GM15510 (cell line): ENCODE results near the gene MPZL1.

Experiments used
- POLR2A ChIP-seq: IDR thresholded peaks from 3 replicates; pipeline ENCODE4 v1.6.1; 2011; ENCODE audit warnings: borderline replicate concordance; ENCODE audit not compliant: insufficient read length; ENCODE audit errors: extremely low read depth

Gene MPZL1

DNA sequence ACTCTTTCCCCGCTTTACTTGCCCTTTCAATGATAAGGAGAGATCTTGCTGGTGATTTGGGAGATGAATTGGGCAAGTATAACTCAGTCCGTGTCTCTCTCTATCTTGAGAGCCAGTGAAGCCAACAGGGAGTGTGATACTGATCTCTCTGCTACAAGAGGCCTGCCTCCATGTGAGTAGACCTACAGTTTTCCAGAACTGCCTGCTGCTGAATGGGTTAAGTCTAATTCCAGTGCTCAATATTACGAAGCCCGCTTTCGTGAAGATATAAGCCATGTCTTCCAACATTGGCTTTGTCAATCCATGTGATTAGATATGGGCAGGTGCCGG is 99.5 kb downstream of the MPZL1 start:
- TF ChIP-seq POLR2A = no peak

DNA sequence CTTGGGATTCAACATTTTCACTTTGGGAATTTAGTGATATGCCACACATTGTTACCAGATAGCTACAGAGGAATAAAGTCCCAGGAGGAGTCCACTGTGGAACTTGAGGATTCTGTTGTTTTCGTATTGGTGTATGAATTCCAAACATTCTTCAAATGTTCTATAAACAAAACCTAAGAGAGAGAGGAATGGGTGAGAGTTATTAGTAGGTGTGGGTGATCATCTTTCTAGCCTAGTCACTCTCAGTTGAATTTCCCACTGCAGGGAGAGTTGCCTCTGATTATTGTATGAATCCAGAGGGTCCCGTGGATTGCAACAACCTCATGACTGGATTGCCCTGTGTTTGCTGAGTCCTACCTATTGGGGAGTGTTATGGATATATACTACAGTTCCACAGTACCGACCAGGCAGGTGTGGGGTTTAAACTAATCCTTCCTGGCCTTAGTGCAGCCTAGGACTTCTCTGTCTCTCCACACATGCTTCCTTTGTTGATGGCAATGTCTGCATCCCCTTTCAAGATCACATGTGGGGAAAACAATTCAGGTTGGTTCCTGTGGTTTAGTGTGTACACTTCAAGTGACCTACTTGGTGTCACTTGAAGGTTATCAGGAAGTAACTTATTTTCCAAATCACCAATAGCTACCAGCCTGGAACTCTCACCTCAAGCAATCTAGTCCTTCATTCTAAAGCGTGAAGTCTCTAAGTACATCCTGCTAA is 100.3 kb downstream of the MPZL1 start:
- no peak for TF ChIP-seq POLR2A

DNA sequence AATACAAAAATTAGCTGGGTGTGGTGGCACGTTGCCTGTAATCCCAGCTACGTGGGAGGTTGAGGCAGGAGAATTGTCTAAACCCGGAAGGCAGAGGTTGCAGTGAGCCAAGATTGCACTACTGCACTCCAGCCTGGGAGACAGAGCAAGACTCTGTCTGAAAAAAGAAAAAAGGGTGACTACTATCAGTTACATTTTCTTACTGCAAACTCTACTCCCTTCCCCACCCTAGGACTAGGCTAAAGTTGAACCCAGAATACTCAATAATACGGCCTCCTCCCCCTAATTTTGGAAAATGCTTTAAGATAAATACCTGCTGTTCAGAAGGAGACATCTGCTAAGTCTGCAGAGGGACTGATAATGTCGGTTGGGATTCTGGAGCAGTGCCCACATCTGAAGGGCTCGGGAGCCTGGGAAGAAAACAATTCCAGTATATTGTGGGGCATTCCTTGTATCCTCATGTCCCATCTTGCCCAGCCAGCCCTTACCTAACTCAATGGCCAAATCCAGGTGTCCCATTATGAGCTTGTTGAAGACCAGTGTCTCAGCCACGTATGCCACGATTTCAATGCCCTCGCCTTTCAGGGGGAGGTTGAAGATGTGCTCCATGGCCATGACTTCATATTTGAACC is 102.5 kb downstream of the MPZL1 start:
- no peak for TF ChIP-seq POLR2A

DNA sequence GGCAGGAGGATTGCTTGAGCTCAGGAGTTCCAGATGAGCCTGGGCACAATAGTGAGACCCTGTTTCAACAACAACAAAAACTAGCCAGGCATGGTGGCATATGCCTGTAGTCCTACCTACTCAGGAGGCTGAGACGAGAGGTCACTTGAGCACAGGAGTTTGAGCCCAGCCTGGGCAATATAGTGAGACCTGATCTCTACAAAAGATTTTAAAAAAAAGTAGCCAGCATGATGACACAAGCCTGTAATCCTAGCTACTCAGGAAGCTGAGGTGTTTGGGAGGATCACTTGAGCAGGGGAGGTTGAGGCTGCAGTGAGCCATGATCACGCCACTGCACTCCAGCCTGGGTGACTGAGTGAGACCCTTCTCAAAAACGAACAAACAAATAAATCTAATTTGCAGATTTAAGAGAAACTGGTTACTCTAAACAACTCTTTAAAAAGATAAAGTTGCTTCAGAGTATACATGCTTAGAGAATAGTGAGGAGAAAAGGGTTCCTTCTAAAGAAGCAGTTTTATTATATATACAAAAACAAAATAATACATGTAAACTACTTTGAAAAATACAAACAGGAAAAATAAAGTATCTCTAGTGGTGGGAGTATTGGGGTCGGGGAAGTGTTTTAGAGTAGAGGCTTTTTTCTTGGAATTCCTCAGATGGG is 103.8 kb downstream of the MPZL1 start:
- TF ChIP-seq POLR2A = no peak

DNA sequence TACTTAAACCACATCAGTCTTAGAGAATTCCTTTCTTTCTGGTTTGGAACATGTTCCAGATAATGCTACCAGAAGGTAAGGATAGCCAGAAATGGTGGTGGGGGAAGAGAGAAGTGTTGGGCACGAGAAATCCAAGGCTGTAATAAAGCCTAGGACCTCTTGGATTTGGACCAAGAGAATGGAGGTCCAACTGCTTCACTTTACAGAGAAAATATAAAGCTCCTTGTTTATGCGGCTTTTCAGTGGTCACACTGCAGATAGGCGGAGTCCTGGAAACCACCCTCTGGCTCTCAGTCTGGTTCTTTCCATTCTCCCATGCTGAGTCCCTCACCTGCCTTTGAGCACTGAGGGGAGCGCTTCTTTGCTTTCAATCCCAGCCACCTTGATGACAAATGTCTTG is 104.3 kb downstream of the MPZL1 start:
- no peak for TF ChIP-seq POLR2A

DNA sequence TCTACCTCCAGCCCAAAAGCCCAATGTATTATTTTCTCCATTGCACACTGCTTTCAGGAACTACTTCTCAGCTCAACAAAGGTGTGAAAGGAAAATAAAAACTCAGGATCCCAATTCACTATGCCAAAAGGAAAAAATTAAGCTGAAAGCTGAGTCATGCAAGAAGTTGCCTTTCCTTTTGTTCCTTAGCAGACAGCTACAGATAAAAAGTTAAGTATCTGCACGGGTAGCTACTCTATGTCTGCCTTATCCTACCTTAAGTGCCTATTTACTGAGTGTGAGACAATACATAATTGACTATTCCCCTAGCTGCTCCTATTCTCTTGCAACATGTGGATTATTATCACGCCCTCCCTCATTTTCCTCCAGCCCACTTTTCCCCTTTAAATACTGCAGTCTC is 108.1 kb downstream of the MPZL1 start:
- no peak for TF ChIP-seq POLR2A

DNA sequence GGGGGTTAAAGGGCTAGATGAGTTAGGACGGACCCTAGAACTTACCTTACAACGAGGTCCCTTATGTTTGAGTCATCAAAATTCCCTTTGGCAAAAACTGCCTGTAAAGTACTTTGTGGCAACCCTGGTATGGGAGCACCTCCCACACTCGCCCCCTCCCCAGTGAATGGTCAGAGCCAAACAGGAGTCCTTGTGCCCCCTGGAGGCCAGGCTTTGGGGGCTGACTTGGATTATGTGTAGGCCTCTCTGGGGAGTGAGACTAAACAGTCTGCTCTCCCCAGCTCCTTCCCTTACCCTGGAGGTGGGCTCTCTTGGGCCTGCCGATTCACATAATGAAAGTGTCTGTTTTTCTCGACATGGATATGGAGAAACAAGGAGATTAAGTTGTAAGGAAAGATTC is 110.9 kb downstream of the MPZL1 start:
- no peak for TF ChIP-seq POLR2A

DNA sequence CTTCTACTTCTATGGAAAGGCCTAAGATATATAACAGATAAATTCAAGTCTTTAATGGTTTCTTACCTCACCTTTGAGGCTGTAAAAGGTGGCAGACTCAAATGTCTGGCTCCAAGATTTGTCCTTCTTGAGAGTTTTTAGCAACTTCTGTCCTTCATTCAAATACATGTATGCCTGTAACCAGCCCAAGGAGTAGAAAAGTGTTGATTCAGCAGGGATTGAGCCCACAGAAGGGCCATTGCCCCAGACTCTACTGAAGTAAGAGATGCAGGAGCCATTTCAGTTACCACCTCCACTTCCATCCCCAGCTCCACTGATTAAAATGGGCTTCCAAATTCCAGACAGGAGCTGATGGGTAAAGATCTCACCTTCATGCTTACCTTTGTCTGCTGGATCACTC is 112.1 kb downstream of the MPZL1 start:
- no peak for TF ChIP-seq POLR2A

DNA sequence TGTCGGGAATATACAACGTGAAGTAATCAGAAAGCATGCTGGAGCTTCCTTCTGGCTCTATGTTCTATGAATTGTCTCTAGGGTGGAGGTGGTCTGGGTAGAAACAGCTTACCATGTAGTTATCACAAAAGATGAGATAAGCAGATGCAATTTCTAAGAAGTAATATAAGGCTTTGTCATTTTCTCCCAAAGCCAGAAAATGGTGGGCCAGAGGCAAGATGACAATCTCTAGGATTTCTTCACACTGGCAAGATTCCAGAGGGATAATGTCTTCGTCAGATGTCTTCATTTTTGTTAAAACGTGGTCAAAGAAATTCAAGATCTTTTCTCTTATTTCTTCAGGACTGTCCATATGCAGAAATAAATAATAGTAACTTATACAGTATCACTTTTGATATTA is 114.4 kb downstream of the MPZL1 start:
- no peak for TF ChIP-seq POLR2A

DNA sequence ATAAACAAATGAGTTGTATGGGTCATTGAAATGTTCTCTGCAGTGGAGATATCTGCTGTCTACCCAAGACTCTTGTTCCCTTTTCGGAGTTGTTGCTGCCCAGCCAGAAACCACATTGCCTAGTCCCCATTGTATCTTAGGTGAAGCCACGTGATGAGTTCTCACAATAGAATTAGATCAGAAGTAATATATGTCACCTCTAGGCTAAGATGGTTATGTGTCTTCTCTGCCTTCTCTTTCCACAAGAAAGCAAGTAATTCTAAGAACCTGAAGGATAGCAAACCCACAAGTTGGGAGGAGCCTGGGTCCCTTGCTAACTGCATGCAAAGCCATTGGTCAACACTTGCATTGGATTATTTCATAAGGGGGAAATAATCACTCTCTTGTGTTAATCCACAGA is 115.5 kb downstream of the MPZL1 start:
- TF ChIP-seq POLR2A = no peak

DNA sequence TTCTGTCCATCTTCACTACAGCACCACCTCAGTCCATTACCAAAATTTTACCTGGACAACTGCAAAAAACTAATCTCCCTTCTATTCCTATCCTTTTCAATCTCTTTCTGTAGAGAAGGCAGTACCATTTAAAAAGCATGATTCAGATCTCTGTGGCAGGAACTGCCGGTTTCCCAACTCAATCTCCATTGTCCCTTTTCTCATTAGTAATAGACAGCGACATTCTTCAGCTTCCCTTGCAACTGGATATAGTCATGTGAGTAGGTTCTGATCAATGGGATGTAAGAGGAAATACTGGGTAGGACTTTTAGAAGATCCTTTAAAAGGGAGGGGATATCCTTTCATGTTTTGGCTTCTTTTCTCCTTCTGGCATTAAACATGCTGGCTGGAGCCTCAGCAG is 117.2 kb downstream of the MPZL1 start:
- TF ChIP-seq POLR2A = no peak
